ENCODE measurements around the gene ASB3.

DNA sequence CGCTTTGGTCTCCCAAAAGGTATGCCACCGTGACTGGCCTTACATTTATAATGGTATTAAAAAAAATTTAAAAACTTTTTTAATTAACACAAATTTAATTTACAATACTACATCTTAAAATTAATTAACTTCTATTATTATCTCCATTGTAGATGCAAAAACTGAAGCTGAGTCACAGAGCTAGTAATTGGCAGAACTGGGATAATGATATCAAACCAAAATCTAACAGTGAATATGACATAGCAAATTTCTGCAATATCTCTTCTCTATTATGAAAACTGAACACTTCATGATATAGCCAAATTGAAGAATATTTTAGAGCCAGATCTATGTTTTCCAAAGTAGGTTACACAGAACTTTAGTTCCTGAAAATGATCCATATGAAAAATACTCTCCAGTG lies 85.5 kb downstream of the ASB3 start:
- TF ChIP-seq, protein P1, sequence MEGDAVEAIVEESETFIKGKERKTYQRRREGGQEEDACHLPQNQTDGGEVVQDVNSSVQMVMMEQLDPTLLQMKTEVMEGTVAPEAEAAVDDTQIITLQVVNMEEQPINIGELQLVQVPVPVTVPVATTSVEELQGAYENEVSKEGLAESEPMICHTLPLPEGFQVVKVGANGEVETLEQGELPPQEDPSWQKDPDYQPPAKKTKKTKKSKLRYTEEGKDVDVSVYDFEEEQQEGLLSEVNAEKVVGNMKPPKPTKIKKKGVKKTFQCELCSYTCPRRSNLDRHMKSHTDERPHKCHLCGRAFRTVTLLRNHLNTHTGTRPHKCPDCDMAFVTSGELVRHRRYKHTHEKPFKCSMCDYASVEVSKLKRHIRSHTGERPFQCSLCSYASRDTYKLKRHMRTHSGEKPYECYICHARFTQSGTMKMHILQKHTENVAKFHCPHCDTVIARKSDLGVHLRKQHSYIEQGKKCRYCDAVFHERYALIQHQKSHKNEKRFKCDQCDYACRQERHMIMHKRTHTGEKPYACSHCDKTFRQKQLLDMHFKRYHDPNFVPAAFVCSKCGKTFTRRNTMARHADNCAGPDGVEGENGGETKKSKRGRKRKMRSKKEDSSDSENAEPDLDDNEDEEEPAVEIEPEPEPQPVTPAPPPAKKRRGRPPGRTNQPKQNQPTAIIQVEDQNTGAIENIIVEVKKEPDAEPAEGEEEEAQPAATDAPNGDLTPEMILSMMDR (IDR thresholded peaks at IDR 0.05) = no peak
- TF ChIP-seq POLR2A (IDR thresholded peaks at IDR 0.05) = no peak

Data from thyroid gland (tissue), 4 donors.